HG03045 (cell line): ENCODE results near the gene FOXC1.

Experiments
- ATAC-seq: cut with Tn5 transposase; IDR thresholded peaks from one replicate; pipeline ENCODE4 v1.9.1; 2021; ENCODE audit warnings: mild to moderate bottlenecking, moderate library complexity; ENCODE audit not compliant: unreplicated experiment

The FOXC1 gene

GRCh38 chr6:1622851-1623768 lies 13.4 kb downstream of the FOXC1 start:
- no peak for ATAC-seq

DNA sequence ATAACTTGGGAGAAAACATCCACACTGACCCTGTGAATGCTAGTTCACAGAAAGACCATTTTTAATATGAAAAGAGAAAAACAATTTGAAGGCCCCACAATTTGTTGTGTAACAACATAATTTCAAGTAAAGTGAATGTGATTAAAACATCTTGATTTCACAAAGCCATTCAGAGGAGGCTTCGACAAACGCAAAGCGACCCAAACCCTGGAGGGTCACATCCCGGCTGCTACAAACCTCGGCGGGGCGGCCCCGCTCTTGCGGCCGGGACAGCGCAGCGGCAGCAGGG lies 14.0 kb downstream of the FOXC1 start:
- no peak for ATAC-seq

DNA sequence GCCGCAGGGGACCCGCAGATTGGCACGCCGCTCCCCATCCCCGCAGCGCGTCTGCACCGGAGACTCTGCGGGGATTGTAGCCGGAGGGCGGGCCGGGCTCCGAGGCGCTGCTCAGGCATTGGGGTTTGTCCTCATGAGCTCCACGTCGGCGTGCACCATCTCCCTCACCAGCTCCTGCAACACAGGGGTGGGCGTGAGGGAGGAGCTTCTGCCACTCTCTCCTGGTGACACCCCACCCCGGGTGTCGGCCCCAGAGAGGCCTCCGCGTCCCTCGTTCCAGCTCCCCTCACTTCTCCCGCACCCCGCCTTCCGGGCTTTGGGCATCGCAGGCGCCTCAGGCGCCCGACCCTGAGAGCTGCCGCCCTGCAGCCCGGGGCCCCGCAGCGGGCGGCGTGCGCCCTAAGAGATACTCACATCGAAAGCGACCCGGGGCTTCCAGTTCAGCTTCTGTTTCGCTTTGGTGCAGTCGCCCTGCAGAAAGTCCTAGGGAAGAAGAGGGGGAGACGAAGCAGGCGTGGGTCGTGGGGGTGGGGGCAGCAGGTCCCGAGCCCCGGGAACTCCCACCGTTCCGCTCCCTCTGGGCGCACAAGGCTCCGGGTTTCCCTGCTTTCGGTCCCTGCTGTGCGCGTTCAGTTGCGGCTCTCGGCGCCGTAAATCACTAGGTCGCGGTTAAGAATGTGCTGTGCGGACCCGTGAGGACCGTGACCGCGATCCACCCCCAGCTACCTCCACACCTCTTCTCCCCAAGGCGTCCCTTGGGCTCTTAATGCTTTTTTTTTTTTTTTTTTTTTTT lies 14.5 kb downstream of the FOXC1 start:
- ATAC-seq: peak; percentile 42

GRCh38 chr6:1624851-1625781 lies 15.4 kb downstream of the FOXC1 start:
- no peak for ATAC-seq

DNA sequence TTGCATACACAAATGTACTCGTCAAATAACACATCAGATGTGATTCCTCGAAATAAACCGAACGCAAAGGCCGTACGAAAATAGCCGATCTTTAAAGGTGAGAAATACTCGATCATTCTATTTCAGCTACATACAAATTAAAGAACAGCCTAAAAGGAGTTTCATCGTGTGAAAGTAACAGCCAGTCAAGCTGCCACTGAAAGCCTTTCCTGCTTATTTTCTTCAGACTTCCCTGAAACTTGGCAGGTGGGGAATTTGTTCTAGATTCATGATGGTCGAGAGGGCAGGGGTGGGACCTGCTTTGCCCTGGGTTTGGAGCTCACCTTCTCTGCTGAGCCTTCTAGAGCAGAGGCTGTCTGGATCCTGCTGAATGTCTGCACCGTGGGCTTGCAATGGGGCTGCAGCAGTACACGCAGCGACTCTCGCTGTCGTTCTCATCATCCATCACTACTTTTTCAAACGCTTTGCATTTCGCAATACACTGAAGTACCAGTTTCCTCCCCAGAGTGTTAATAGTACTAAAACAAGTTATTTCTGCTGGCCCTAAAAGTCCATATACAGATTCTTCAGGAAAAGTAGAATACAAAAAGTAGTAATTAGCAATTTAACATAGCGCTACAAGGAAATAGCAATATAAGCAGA lies 16.2 kb downstream of the FOXC1 start:
- no peak for ATAC-seq

DNA sequence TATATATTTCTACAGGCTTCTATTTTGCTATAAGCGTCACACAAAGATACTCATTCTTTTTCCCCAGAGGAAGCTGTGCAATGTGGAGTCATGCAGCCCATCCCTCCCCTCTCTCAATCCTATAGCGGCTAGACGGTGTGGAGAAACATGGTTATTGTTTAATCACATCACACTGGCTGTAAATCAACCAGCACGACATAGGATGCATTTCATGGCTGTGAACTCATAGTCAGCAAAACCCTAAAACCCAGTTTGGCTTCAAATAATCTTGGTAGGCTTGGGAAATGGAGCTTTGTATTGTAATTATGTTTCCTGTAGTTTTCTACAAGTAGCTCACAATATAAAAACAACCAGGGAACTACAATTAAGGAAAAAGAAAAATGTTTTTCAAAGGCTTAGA lies 16.8 kb downstream of the FOXC1 start:
- no peak for ATAC-seq

DNA sequence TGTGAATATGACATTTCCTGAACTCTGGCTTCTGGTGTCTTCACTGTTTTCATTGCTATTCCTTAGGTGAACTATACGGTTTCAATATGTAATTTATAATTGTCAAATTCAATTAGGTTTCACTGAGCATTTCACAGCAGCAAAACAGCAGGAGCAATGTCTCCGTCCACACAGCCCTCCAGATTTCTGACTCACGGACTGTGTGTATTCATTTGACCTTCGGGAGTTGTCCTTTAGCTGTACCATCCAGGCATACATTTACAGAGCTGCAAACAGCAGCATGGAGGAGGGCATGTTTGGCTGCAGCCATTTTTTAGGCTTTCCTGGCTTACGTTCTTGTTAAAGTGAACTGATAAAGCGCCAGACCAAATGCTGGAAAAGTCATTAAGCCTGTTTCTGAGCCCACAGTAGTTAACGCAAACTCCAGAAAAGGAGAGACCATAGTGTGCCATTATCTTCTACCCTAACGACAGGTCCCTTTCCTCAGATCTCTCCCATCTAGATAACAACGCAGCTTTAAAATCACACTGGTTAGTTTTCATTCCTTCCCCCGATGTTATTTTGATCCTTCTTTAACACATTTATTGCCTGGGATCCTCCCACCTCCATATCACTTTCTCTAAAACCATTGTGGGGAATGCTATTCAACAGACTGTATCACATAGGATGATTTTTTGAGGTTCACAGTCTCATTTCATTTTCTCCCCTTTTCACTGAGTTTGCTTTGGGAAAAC lies 18.3 kb downstream of the FOXC1 start:
- ATAC-seq: no peak

DNA sequence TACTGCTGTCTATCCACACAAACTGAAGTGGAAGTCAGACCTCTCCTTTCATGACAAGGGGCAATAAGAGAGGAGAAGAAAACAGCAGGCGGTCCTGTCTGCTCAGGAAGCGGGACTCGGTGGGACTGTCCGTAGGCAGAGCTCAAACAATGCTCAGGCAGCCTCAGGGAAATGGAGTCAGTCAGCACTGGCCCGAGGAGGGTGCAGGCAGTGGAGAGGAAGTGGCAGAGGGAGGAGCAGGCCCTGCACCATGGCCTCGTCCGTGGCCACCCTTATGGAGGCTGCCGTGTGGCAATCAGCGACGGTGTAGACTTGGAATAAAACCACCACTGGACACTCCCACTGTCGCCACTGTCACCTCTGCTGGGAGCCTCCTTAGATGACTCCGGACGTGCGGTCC lies 19.6 kb downstream of the FOXC1 start:
- no peak for ATAC-seq

- ATAC-seq: no peak
These were observed 20.6 kb downstream of the FOXC1 start for GRCh38 chr6:1630212-1630770.

- no peak for ATAC-seq
These were observed 21.1 kb downstream of the FOXC1 start for GRCh38 chr6:1630771-1631217.

DNA sequence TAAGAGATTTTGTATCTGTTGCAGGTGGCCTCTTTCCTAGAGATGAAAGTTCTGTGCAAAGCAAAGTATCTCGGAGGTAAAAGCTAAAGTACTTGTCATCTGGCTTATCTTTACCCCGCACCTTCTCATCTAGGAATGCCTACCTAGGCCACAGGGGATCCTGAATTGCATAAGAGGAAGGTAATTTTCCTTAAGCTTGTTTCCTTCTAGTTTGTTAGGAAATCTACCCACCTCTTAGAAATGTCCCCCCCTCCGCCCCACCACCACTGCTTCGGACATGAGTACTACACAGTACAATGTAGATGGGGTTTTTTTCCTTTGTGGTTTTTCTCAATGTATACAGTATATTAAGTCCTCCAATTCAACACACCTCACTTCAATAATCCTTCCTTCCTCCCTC lies 21.5 kb downstream of the FOXC1 start:
- ATAC-seq: no peak

GRCh38 chr6:1633366-1634021 lies 23.8 kb downstream of the FOXC1 start:
- no peak for ATAC-seq

DNA sequence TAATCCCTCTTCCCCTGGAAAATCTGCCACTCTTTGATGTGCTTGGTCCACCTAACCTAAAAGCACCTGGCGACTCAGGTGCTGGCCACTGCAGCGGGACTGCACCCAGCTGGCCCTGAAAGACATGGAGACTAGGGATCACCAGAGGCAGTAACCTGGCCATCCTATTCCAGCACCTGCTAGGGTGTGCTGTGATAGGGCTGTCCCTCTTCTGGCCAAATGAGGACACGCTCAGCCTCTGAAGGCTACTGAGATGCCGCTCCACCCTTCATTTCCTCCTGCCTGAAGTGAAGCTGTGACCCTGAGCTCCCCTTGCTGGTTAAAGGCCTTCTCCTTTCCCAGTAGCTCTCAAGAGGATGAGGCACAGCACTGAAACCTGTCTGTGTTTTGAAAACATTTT lies 24.4 kb downstream of the FOXC1 start:
- ATAC-seq: no peak

GRCh38 chr6:1635305-1636010 lies 25.7 kb downstream of the FOXC1 start:
- ATAC-seq: no peak

- no peak for ATAC-seq
These were observed 26.6 kb downstream of the FOXC1 start for GRCh38 chr6:1636272-1636825.

DNA sequence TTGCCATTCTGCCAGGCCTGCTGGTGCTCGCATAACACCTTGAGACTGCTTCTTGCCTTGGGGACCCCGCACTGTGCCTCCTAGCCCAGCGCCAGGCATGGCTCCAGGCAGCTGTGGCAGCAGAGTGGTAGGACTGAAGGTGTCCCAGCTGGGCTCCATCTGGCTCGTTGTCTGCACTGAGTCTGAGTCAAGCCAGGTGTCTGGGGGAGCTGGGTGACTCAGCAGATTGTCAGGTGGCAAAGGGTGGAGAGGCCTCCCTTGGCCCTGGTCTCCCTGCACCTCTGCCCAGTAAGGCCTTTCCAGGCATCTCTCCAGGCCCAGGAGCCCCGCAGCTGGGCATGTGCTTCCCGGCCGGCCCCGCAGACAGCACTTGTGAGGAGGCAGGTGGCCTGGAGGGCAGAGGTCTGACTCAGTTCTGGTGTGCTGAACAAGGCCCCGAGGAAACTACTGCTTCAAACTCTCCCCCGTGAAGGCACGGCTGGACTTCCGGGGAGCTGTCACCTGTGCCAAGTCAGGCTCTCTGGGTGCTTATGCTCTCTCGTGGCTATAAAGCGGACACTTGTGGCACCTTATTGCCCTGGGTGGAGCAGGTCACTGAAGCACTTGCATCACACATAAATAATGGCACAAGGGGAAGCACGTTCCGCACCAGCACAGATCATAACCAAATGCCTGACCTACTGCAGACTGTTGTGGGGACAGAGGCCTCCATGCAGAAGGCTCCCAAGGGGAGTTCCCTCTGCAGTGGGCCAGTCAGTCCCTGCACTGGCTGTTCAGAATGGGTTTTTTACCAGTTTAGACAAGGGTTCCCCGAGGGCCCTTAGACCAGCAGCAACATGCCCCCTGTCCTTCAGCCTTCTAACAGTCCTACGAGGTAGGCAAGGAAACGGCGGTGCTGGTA lies 27.5 kb downstream of the FOXC1 start:
- ATAC-seq: no peak

GRCh38 chr6:1639430-1639829 lies 29.7 kb downstream of the FOXC1 start:
- ATAC-seq: no peak
